Lower leg skin (tissue), 3 donors: Measurements from ENCODE around the gene C10orf67.

ENCODE experiments used
- POLR2A ChIP-seq, 2 donors: fragments of 450-650 bp; IDR thresholded peaks; one replicate each; pipeline ENCODE4 v1.6.1; 2016 to 2017; ENCODE audit warnings: antibody characterized with exemption in 2 of 2, mild to moderate bottlenecking in 1 of 2, moderate library complexity in 1 of 2
- TF ChIP-seq, protein P1 (sequence below), 3 donors: fragments of 450-650 bp; IDR thresholded peaks; one replicate each; pipeline ENCODE4 v1.5.1; 2016; ENCODE audit warnings: antibody characterized with exemption in 3 of 3, mild to moderate bottlenecking in 3 of 3, moderate library complexity in 2 of 3

DNA sequence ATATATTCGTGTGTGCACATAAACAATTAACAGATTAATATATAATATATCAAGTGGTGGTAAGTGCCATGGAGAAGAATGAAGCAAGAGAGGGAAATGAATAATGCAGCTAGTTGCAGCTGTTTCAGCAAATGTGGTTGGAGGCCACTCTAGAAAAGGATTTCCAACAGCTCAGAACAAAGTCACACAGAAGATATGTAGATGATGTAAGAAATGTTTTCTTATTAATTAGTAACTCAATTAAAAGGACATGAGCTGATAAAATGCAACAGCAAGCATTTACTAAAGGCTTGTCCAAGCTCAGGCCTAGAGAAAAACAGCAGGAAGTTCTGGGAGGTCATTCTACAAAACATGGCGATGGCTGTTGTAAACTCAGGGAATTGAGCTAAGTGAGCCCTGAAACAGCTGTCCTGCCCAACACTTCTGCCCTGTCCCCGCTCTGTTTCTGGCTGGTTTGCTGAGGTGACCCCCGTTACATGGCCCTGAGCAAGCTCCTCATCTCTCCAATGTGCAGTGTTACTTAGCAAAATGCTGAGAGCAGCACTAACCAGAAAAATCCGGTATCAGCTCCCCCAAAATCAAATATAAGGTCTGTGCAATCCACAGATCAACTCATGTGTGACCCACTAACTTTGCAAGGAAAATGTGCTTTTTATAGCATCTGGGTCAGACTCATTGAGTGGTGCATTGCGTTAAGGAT lies 23.4 kb upstream of the C10orf67 start:
- TF ChIP-seq POLR2A (IDR thresholded peaks at IDR 0.05) = no peak
- TF ChIP-seq, protein P1, sequence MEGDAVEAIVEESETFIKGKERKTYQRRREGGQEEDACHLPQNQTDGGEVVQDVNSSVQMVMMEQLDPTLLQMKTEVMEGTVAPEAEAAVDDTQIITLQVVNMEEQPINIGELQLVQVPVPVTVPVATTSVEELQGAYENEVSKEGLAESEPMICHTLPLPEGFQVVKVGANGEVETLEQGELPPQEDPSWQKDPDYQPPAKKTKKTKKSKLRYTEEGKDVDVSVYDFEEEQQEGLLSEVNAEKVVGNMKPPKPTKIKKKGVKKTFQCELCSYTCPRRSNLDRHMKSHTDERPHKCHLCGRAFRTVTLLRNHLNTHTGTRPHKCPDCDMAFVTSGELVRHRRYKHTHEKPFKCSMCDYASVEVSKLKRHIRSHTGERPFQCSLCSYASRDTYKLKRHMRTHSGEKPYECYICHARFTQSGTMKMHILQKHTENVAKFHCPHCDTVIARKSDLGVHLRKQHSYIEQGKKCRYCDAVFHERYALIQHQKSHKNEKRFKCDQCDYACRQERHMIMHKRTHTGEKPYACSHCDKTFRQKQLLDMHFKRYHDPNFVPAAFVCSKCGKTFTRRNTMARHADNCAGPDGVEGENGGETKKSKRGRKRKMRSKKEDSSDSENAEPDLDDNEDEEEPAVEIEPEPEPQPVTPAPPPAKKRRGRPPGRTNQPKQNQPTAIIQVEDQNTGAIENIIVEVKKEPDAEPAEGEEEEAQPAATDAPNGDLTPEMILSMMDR (IDR thresholded peaks at IDR 0.05) = no peak
